Osteoblast (primary cell): ENCODE data around the gene SNX17. TPM values are rescaled to one million over a fixed set of nuclear protein-coding genes. Genes with fewer than 3 reads are reported as not detected.

ENCODE experiments used
- DNase-seq: peaks from one replicate; pipeline ENCODE4 v3.0.0; 2011; ENCODE audit warnings: low spot score, mixed read lengths; ENCODE audit not compliant: insufficient read length; ENCODE audit errors: missing footprints
- H2AFZ ChIP-seq: 2 replicates; pipeline ENCODE4 v1.6.0; 2011; ENCODE audit warnings: mild to moderate bottlenecking, low read length
- H3K27ac ChIP-seq: 2 replicates; pipeline ENCODE4 v1.5.1; 2011; ENCODE audit warnings: mild to moderate bottlenecking, low read depth, low read length, moderate library complexity
- H3K27me3 ChIP-seq: 2 replicates; pipeline ENCODE4 v1.6.0; 2012; ENCODE audit warnings: mild to moderate bottlenecking, control low read depth, inconsistent platforms, low read length, moderate library complexity; ENCODE audit not compliant: insufficient read depth
- H3K36me3 ChIP-seq: 2 replicates; pipeline ENCODE4 v1.5.1; 2011; ENCODE audit warnings: mild to moderate bottlenecking, low read length, control low read depth, moderate library complexity; ENCODE audit not compliant: insufficient read depth
- H3K4me1 ChIP-seq: 2 replicates; pipeline ENCODE4 v1.5.1; 2011; ENCODE audit warnings: mild to moderate bottlenecking, low read length, control low read depth, moderate library complexity; ENCODE audit not compliant: insufficient read depth
- H3K4me2 ChIP-seq: 2 replicates; pipeline ENCODE4 v1.6.0; 2011; ENCODE audit warnings: mild to moderate bottlenecking, low read length; ENCODE audit not compliant: insufficient read depth
- H3K4me3 ChIP-seq: fragments of 200-600 bp; sonication (generic); 3 replicates; pipeline ENCODE4 v1.5.1; 2012; ENCODE audit warnings: mild to moderate bottlenecking, low read length, inconsistent platforms; ENCODE audit not compliant: insufficient read depth
- H3K79me2 ChIP-seq: 2 replicates; pipeline ENCODE4 v1.6.0; 2012; ENCODE audit warnings: mild to moderate bottlenecking, low read length, control low read depth, inconsistent platforms; ENCODE audit not compliant: insufficient read depth
- H3K9me3 ChIP-seq: 2 replicates; pipeline ENCODE4 v1.5.1; 2011; ENCODE audit warnings: low read depth, low read length, control low read depth
- H4K20me1 ChIP-seq: 2 replicates; pipeline ENCODE4 v1.6.0; 2012; ENCODE audit warnings: mild to moderate bottlenecking, low read length, control low read depth; ENCODE audit not compliant: insufficient read depth
- total RNA-seq: library from RNA; depleted of rRNA; stranded (reverse); fragments of >200 nt; gene quantifications from 2 replicates; pipeline ENCODE4 v1.2.3, GENCODE V29; 2012
- TF ChIP-seq, protein P1 (sequence below): IDR thresholded peaks from 2 replicates; pipeline ENCODE4 v1.5.1; 2011; ENCODE audit warnings: mild to moderate bottlenecking, low read depth, low read length, moderate library complexity; ENCODE audit errors: extremely low read depth

The SNX17 gene
- total RNA-seq, 1 donor: 165 TPM

DNA sequence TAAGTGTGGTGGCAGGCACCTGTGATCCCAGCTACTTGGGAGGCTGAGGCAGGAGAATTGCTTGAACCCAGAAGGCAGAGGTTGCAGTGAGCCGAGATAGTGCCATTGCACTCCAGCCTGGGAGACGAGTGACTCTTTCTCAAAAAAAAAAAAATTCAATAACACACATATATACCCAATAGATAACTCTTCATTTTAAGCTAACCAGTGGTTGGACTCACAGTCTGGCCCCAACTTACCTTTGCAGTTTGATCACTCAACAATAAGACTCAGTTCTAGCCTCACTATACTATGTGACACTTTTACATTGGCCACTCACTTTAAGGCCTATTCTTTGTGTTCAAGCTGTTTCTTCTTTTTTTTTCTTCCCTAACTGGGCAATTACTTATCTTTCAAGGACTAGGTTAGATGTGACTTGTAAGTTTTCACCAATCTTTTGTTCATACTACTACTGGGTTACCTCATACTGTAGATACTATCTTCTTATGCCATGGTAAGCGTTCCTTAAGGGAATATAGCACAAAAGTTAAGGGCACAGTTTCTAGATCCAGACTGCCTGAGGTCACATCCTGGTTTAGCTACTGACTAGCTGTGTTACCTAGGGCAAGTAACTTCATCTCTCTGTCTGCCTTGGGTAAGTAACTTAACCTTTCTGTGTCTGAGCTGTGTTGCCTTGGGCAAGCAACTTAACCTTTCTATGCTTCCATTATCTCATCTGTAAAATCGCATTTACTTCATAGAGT lies 7.6 kb upstream of the SNX17 start:
- peaks cover 42% of the 10 kb centered on the region for H3K36me3 ChIP-seq

DNA sequence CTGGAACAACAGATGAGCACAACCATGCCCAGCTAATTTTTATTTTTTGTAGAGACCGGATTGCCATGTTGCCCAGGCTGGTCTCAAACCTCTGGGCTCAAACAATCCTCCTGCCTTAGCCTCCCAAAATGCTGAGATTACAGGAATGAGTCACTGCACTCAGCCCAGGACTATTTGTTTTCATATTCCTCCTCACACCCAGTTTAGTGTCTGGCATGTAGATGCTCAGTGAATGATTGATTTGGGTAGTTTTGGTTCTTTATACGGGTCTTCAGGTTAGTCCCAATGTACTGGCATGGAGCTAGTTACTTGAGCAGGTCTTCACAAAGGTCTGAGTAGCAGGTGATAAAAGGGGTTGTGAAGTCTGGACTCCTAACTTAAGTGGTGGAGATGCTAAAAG lies 6.5 kb upstream of the SNX17 start:
- no peaks in the 10 kb centered on the region for H3K27me3 ChIP-seq
- H4K20me1 ChIP-seq: no peaks in the 10 kb centered on the region
- H3K4me2 ChIP-seq: no peak overlapping the region
- peaks cover 52% of the 10 kb centered on the region for H3K36me3 ChIP-seq
- H3K9me3 ChIP-seq: no peaks in the 10 kb centered on the region
- no peak overlapping the region for H2AFZ ChIP-seq
- peaks cover 23% of the 10 kb centered on the region for H3K79me2 ChIP-seq
- no peak for DNase-seq
- H3K4me3 ChIP-seq: no peak overlapping the region
- H3K27ac ChIP-seq: no peak overlapping the region
- H3K4me1 ChIP-seq: peaks cover 2% of the 10 kb centered on the region
- TF ChIP-seq, protein P1, sequence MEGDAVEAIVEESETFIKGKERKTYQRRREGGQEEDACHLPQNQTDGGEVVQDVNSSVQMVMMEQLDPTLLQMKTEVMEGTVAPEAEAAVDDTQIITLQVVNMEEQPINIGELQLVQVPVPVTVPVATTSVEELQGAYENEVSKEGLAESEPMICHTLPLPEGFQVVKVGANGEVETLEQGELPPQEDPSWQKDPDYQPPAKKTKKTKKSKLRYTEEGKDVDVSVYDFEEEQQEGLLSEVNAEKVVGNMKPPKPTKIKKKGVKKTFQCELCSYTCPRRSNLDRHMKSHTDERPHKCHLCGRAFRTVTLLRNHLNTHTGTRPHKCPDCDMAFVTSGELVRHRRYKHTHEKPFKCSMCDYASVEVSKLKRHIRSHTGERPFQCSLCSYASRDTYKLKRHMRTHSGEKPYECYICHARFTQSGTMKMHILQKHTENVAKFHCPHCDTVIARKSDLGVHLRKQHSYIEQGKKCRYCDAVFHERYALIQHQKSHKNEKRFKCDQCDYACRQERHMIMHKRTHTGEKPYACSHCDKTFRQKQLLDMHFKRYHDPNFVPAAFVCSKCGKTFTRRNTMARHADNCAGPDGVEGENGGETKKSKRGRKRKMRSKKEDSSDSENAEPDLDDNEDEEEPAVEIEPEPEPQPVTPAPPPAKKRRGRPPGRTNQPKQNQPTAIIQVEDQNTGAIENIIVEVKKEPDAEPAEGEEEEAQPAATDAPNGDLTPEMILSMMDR: no peak

More for the DNA sequence above, 7.6 kb upstream of the SNX17 start:
- Histone ChIP-seq H2AFZ (no peak overlapping the region), H3K27me3 (no peaks in the 10 kb centered on the region), H3K79me2 (peaks cover 21% of the 10 kb centered on the region), H3K4me1 (peaks cover 5% of the 10 kb centered on the region), H4K20me1 (no peaks in the 10 kb centered on the region), H3K4me2 (no peak overlapping the region), H3K27ac (no peak overlapping the region), H3K9me3 (no peaks in the 10 kb centered on the region), H3K4me3 (no peak overlapping the region)
- DNase-seq: no peak
- TF ChIP-seq, protein P1: no peak

DNA sequence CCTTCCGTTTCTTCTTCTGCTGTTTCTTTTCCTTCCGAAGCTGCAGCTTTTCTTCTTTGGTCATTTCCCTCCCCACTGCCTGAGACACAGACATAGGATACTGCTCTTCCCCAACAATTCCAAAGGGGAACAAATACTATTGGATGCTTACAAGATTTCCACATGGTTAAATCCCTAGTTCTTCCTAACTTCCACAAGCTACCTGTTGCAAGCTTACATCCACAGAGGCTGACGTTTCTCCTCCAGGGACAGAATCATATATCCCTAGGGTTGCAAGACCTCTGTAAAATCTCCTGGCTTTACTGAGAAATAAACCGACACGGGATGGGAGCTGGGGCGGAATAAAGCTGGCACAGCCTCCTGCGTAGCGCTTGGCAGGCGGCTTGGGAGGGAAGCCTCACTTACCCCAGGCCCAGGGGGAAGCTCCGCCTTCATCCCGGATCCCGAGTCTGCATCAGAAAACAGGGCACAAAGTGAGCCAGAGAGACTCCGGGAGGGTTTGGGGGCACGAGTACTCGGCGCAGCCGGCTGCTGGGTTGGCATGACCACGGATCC lies 868 bp upstream of the SNX17 start:
- TF ChIP-seq, protein P1: no peak
- Histone ChIP-seq H3K4me2 (peak overlapping the region; percentile 95), H4K20me1 (peaks cover 7% of the 10 kb centered on the region), H3K4me3 (peak overlapping the region; percentile 98), H3K27me3 (no peaks in the 10 kb centered on the region), H3K9me3 (no peaks in the 10 kb centered on the region), H2AFZ (peak overlapping the region; percentile 91), H3K79me2 (peaks cover 73% of the 10 kb centered on the region), H3K4me1 (peaks cover 20% of the 10 kb centered on the region), H3K36me3 (peaks cover 60% of the 10 kb centered on the region), H3K27ac (peak overlapping the region; percentile 92)
- peak; percentile 97 for DNase-seq
